NCI-H146 treated with DMSO at 0.1 percent for 48 hours (cell line): ENCODE measurements around the gene ZIC2.

Experiments
- DNase-seq: peaks from one replicate; lab custom pipeline; 2025; ENCODE audit not compliant: unreplicated experiment; lab: John Stamatoyannopoulos, UW

The ZIC2 gene

GRCh38 chr13:99984461-99985240, 3.1 kb downstream of the ZIC2 start:
- peak; percentile 44 for DNase-seq

- DNase-seq: peak; percentile 44
These were observed 3.8 kb downstream of the ZIC2 start for GRCh38 chr13:99985241-99985874.

- peak; percentile 81 for DNase-seq
These were observed 4.4 kb downstream of the ZIC2 start for GRCh38 chr13:99985886-99986527.

GRCh38 chr13:99986741-99987140, 5.2 kb downstream of the ZIC2 start:
- peak; percentile 61 for DNase-seq

GRCh38 chr13:99987154-99988019, 5.8 kb downstream of the ZIC2 start:
- peak; percentile 87 for DNase-seq

GRCh38 chr13:99988529-99989275, 7.1 kb downstream of the ZIC2 start:
- DNase-seq: peak; percentile 65

- DNase-seq: peak; percentile 68
These were observed 7.9 kb downstream of the ZIC2 start for GRCh38 chr13:99989276-99990125.

GRCh38 chr13:99990126-99990977, 8.8 kb downstream of the ZIC2 start:
- DNase-seq: peak; percentile 47

GRCh38 chr13:99991013-99991827, 9.6 kb downstream of the ZIC2 start:
- peak; percentile 48 for DNase-seq

GRCh38 chr13:99991828-99992775, 10.5 kb downstream of the ZIC2 start:
- DNase-seq: peak; percentile 93

- DNase-seq: peak; percentile 22
These were observed 11.4 kb downstream of the ZIC2 start for GRCh38 chr13:99992949-99993351.

- peak; percentile 36 for DNase-seq
These were observed 12.4 kb downstream of the ZIC2 start for GRCh38 chr13:99993660-99994637.

GRCh38 chr13:99994638-99995020, 13.0 kb downstream of the ZIC2 start:
- DNase-seq: peak; percentile 40

GRCh38 chr13:99995104-99995588, 13.6 kb downstream of the ZIC2 start:
- peak; percentile 73 for DNase-seq
